PFSK-1 (cell line): ENCODE measurements around the gene NAALADL2.

Source experiments
- POLR2AphosphoS5 ChIP-seq: IDR thresholded peaks from 2 replicates; pipeline ENCODE4 v1.6.1; 2012; ENCODE audit warnings: low read depth, mild to moderate bottlenecking, control low read depth, low read length, moderate library complexity
- TAF1 ChIP-seq: IDR thresholded peaks from 2 replicates; pipeline ENCODE4 v1.6.1; 2012; ENCODE audit warnings: low read length, control low read depth, borderline replicate concordance; ENCODE audit not compliant: insufficient read depth
- TF ChIP-seq, protein P1 (sequence below), 2 experiments: IDR thresholded peaks; 2 replicates each; pipeline versions ENCODE4 v1.6.1 to v1.8.0; 2011 to 2012; ENCODE audit warnings: low read depth in 2 of 2, low read length in 2 of 2, control low read depth in 1 of 2, inconsistent platforms in 1 of 2, mild to moderate bottlenecking in 1 of 2, moderate library complexity in 1 of 2; ENCODE audit not compliant: insufficient read depth in 1 of 2

DNA sequence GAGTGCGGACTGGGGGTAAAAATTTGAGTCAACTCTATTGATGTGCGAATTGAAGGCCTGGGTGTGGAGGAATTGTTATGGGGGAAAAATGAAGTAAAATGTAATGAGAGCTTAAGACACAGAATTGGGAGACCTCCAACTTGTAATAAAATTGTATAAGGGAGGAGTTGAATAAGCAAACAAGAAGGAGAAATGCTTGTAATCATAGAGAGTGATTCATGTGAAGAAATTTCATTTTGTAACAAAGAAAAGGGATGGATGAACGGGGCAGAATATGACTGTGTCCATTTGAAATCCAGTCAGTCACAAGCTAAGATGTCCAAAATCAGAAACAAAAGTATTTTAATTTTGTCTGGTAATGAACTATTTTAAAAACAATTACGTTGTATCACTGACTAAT lies 552.3 kb downstream of the NAALADL2 start:
- TF ChIP-seq POLR2AphosphoS5 (no peak), TAF1 (no peak)
- TF ChIP-seq, protein P1, sequence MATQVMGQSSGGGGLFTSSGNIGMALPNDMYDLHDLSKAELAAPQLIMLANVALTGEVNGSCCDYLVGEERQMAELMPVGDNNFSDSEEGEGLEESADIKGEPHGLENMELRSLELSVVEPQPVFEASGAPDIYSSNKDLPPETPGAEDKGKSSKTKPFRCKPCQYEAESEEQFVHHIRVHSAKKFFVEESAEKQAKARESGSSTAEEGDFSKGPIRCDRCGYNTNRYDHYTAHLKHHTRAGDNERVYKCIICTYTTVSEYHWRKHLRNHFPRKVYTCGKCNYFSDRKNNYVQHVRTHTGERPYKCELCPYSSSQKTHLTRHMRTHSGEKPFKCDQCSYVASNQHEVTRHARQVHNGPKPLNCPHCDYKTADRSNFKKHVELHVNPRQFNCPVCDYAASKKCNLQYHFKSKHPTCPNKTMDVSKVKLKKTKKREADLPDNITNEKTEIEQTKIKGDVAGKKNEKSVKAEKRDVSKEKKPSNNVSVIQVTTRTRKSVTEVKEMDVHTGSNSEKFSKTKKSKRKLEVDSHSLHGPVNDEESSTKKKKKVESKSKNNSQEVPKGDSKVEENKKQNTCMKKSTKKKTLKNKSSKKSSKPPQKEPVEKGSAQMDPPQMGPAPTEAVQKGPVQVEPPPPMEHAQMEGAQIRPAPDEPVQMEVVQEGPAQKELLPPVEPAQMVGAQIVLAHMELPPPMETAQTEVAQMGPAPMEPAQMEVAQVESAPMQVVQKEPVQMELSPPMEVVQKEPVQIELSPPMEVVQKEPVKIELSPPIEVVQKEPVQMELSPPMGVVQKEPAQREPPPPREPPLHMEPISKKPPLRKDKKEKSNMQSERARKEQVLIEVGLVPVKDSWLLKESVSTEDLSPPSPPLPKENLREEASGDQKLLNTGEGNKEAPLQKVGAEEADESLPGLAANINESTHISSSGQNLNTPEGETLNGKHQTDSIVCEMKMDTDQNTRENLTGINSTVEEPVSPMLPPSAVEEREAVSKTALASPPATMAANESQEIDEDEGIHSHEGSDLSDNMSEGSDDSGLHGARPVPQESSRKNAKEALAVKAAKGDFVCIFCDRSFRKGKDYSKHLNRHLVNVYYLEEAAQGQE (IDR thresholded peaks at IDR 0.05; ENCODE audit: insufficient read depth in 1 of 2, low read depth in 2 of 2, low read length in 2 of 2), result no peak
